Nephron progenitor cell (in vitro differentiated cells): ENCODE results near the gene TOB1.

ENCODE experiments used
- DNase-seq: peaks from one replicate; pipeline ENCODE4 v3.0.0; 2021
- H3K27ac Mint-ChIP-seq: 2 replicates; pipeline ENCODE4 v1.8.0; 2021; ENCODE audit warnings: mild to moderate bottlenecking, moderate library complexity, mixed read lengths
- H3K27me3 Mint-ChIP-seq: 2 replicates; pipeline ENCODE4 v1.8.0; 2021; ENCODE audit warnings: mild to moderate bottlenecking, low read depth, mixed read lengths; ENCODE audit not compliant: poor library complexity
- H3K36me3 Mint-ChIP-seq: 2 replicates; pipeline ENCODE4 v1.8.0; 2021; ENCODE audit warnings: low read depth, mixed read lengths
- H3K4me1 Mint-ChIP-seq: 2 replicates; pipeline ENCODE4 v1.8.0; 2021; ENCODE audit warnings: mixed read lengths
- H3K4me3 Mint-ChIP-seq: 2 replicates; pipeline ENCODE4 v1.8.0; 2021; ENCODE audit warnings: mild to moderate bottlenecking, moderate library complexity, mixed read lengths
- H3K9me3 Mint-ChIP-seq: 2 replicates; pipeline ENCODE4 v1.8.0; 2021; ENCODE audit warnings: mild to moderate bottlenecking, moderate library complexity, mixed read lengths
- CTCF ChIP-seq: fragments of 200-600 bp; sonication (generic); IDR thresholded peaks from 2 replicates; pipeline ENCODE4 v1.5.0; 2021; ENCODE audit warnings: antibody characterized with exemption

The TOB1 gene

GRCh38 chr17:50816771-50817751 is 49.1 kb downstream of the TOB1 start:
- peak; percentile 70 for DNase-seq
- TF ChIP-seq CTCF, result peak; percentile 63
- Mint-ChIP-seq H3K9me3 (peaks cover 7% of the 10 kb centered on the region), H3K36me3 (no peaks in the 10 kb centered on the region), H3K27ac (no peak overlapping the region), H3K4me1 (peaks cover 22% of the 10 kb centered on the region), H3K27me3 (peaks cover 13% of the 10 kb centered on the region), H3K4me3 (no peak overlapping the region)

GRCh38 chr17:50816271-50816670 is 49.9 kb downstream of the TOB1 start:
- H3K9me3 Mint-ChIP-seq, result peaks cover 7% of the 10 kb centered on the region
- no peak overlapping the region for H3K4me3 Mint-ChIP-seq
- no peak for DNase-seq
- no peak overlapping the region for H3K27ac Mint-ChIP-seq
- no peak for TF ChIP-seq CTCF
- H3K4me1 Mint-ChIP-seq, result peaks cover 29% of the 10 kb centered on the region
- H3K27me3 Mint-ChIP-seq, result peaks cover 15% of the 10 kb centered on the region
- no peaks in the 10 kb centered on the region for H3K36me3 Mint-ChIP-seq

- Mint-ChIP-seq H3K27me3 (peaks cover 16% of the 10 kb centered on the region), H3K36me3 (no peaks in the 10 kb centered on the region), H3K27ac (no peak overlapping the region), H3K4me1 (peaks cover 37% of the 10 kb centered on the region), H3K4me3 (no peak overlapping the region), H3K9me3 (peaks cover 7% of the 10 kb centered on the region)
- no peak for DNase-seq
- TF ChIP-seq CTCF, result no peak
Observed at GRCh38 chr17:50815400-50815799, 50.8 kb downstream of the TOB1 start.

- Mint-ChIP-seq H3K4me1 (peaks cover 29% of the 10 kb centered on the region), H3K36me3 (no peaks in the 10 kb centered on the region), H3K27ac (no peak overlapping the region), H3K4me3 (no peak overlapping the region), H3K9me3 (peaks cover 7% of the 10 kb centered on the region), H3K27me3 (peaks cover 17% of the 10 kb centered on the region)
- TF ChIP-seq CTCF, result no peak
- DNase-seq, result no peak
Observed at GRCh38 chr17:50813583-50813982, 52.6 kb downstream of the TOB1 start.
